NCI-H2227 treated with DMSO at 0.1 percent for 48 hours (cell line): ENCODE data around the gene TECTB.

Source experiments
- DNase-seq: peaks from one replicate; lab custom pipeline; 2025; lab: John Stamatoyannopoulos, UW

TECTB gene

DNA sequence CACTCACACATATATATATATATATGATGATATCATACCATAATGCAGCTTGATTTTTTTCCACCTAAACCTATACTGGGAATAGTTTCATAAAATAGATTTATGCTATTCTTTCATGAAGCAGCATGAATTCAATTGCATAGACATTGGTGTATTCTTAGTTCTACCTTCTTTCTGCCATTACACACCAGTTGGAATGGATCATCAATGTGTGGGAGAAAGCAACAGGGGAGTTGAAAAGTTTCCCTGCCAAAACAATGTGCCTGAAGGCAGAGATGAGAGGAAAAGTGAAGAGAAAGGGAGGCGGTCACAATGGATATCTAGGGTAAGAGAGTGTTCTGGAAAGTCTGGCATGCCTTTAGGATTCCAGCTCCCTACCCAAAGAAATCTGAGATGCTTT lies 65.6 kb downstream of the TECTB start:
- DNase-seq: no peak

GRCh38 chr10:112349521-112350085 lies 66.4 kb downstream of the TECTB start:
- no peak for DNase-seq

DNA sequence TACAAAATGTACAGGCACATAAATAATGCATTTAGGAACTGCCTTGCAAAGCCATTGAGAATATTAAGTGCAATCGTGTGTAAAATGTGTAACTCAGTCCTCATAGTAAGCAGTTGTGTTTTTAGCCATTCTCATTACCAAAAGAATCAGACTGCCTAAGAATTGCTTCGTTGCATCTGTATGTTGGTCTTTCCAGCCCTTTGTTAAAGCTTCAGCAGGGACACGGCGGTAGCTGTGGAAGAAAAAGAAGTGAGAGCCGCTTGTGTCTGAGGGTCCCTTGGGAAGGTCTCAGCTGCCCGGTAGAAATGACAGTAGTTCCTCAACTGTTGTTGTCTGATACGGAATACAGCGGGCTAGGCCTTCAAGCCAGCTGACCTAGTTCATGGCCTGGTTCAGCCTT lies 67.9 kb downstream of the TECTB start:
- DNase-seq: no peak

DNA sequence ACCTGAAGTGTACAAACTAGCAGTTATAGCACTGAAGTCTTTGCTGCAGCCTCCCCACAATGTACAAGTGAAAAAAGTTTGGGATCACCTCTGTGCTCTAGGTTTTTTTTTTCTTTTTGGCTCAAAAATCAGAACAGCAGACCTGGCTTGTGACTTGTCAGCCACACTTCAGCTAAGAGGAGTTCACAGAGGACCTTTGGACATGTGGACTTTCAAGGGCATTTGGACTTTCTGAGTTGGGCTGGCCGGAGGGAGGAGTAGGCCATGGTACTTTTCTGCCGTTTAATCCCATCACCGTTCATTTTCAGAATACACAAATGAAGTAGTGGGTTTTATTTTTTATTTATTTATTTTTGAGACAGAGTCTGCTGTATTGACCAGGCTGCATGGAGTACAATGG lies 68.8 kb downstream of the TECTB start:
- DNase-seq: no peak

DNA sequence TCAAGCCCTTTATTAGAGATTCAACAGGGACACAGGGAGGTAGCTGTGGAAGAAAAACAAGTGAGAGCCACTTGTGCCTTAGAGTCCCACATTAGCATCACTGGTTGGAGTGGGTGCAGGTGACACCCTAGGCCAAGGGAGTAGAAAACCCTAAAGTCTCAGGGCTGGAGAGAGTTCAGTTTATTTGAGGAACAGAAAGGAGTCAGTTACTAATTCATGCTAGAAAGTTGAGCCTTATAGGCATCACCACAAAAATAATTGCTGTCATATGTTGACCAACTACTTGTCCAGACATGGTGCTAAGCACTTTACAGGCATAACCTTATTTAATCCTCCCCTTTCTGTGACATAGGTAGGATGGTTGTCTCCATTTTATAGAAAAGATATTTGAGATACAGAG lies 69.8 kb downstream of the TECTB start:
- DNase-seq: no peak
